ENCODE measurements around the gene ZNF592.

DNA sequence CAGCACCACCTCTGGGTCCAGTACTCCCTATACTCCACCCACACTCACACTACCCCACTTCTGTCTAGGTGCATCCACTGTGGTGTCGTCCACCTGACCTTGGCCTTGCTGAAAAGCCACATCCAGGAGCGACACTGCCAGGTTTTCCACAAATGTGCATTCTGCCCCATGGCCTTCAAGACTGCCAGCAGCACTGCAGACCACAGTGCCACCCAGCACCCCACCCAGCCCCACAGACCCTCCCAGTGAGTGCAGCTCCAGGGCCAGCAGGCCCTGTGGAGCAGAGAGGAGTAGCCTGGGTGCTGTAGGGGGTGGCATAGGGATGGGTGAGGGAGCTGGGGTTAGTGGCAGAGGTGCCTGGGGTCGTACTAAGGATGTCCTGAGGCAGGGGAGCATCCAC lies 49.4 kb downstream of the ZNF592 start:
- no peak for TF ChIP-seq POLR2A (IDR thresholded peaks at IDR 0.05)
- TF ChIP-seq, protein P1, sequence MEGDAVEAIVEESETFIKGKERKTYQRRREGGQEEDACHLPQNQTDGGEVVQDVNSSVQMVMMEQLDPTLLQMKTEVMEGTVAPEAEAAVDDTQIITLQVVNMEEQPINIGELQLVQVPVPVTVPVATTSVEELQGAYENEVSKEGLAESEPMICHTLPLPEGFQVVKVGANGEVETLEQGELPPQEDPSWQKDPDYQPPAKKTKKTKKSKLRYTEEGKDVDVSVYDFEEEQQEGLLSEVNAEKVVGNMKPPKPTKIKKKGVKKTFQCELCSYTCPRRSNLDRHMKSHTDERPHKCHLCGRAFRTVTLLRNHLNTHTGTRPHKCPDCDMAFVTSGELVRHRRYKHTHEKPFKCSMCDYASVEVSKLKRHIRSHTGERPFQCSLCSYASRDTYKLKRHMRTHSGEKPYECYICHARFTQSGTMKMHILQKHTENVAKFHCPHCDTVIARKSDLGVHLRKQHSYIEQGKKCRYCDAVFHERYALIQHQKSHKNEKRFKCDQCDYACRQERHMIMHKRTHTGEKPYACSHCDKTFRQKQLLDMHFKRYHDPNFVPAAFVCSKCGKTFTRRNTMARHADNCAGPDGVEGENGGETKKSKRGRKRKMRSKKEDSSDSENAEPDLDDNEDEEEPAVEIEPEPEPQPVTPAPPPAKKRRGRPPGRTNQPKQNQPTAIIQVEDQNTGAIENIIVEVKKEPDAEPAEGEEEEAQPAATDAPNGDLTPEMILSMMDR (IDR thresholded peaks at IDR 0.05) = no peak
